ENCODE results near the gene METTL8.

METTL8 gene

GRCh38 chr2:171406044-171406443 is 27.7 kb downstream of the METTL8 start:
- POLR2A ChIA-PET: no interaction called here
- TF ChIP-seq, protein P1, sequence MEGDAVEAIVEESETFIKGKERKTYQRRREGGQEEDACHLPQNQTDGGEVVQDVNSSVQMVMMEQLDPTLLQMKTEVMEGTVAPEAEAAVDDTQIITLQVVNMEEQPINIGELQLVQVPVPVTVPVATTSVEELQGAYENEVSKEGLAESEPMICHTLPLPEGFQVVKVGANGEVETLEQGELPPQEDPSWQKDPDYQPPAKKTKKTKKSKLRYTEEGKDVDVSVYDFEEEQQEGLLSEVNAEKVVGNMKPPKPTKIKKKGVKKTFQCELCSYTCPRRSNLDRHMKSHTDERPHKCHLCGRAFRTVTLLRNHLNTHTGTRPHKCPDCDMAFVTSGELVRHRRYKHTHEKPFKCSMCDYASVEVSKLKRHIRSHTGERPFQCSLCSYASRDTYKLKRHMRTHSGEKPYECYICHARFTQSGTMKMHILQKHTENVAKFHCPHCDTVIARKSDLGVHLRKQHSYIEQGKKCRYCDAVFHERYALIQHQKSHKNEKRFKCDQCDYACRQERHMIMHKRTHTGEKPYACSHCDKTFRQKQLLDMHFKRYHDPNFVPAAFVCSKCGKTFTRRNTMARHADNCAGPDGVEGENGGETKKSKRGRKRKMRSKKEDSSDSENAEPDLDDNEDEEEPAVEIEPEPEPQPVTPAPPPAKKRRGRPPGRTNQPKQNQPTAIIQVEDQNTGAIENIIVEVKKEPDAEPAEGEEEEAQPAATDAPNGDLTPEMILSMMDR (IDR thresholded peaks at IDR 0.05; ENCODE audit: insufficient read depth, low read length, missing control alignments): no peak
- DNase-seq (ENCODE audit: low read depth, low spot score): no peak
- no peak overlapping the region for H3K4me3 ChIP-seq (ENCODE audit: low read depth, low read length)
- CTCF ChIA-PET: interaction anchor here (0.6 to 3.6 kb wide), 3 partner anchors 10 to 320 kb away, joined by 3 to 16 read pairs (median 4); no protein-coding TSS in a partner anchor

DNA sequence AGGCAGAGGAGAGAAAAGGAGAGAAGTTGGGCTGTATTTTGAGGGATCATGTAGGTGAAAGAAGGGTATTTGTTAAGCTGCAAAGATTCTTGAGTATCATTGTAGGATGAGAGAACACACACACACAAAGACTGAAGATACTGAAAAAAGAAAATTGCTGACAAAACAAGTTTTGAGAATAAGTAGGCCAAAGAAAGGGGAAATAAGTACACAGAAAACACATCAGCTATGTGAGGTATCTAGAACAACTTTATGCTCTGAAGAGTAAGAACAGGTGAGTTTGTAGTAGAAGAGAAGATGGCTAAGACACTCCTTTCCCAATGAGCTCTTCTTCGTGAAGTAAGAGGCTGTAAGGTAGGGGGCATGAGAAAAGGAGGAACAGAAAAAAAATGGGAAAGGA is 28.2 kb downstream of the METTL8 start:
- no peak overlapping the region for H3K4me3 ChIP-seq (ENCODE audit: low read depth, low read length)
- no peak for DNase-seq (ENCODE audit: low read depth, low spot score)
- ChIA-PET CTCF (interaction anchor here (0.6 to 3.6 kb wide), 3 partner anchors 11 to 320 kb away, joined by 3 to 16 read pairs (median 4); no protein-coding TSS in a partner anchor), POLR2A (no interaction called here)
- TF ChIP-seq, protein P1 (IDR thresholded peaks at IDR 0.05; ENCODE audit: insufficient read depth, low read length, missing control alignments): no peak

DNA sequence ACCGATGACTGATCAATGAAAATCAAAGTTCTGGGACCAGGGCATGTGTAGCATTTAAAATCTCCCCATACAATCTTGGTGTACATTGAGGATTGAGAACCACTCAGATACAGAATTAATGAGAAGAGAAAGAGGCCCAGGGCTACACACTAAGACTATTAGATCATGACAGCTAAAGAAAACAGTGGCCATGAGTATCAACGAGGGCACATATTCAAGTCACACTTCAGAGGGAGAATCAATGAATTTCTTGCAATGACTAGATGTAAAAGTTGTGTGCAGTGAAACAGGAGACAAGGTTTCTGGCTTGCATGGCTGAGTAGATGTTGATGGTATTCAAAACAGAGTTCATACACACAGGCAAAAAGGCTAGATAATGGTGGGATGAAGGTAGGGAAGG is 29.1 kb downstream of the METTL8 start:
- ChIA-PET POLR2A (no interaction called here), CTCF (no interaction called here)
- no peak for DNase-seq (ENCODE audit: low read depth, low spot score)
- TF ChIP-seq, protein P1 (IDR thresholded peaks at IDR 0.05; ENCODE audit: insufficient read depth, low read length, missing control alignments): no peak
- no peak overlapping the region for H3K4me3 ChIP-seq (ENCODE audit: low read depth, low read length)

- ChIA-PET POLR2A (no interaction called here), CTCF (no interaction called here)
- no peak overlapping the region for H3K4me3 ChIP-seq (ENCODE audit: low read depth, low read length)
- TF ChIP-seq, protein P1 (IDR thresholded peaks at IDR 0.05; ENCODE audit: insufficient read depth, low read length, missing control alignments): no peak
- no peak for DNase-seq (ENCODE audit: low read depth, low spot score)
These were observed 29.5 kb downstream of the METTL8 start for GRCh38 chr2:171404261-171404660.

DNA sequence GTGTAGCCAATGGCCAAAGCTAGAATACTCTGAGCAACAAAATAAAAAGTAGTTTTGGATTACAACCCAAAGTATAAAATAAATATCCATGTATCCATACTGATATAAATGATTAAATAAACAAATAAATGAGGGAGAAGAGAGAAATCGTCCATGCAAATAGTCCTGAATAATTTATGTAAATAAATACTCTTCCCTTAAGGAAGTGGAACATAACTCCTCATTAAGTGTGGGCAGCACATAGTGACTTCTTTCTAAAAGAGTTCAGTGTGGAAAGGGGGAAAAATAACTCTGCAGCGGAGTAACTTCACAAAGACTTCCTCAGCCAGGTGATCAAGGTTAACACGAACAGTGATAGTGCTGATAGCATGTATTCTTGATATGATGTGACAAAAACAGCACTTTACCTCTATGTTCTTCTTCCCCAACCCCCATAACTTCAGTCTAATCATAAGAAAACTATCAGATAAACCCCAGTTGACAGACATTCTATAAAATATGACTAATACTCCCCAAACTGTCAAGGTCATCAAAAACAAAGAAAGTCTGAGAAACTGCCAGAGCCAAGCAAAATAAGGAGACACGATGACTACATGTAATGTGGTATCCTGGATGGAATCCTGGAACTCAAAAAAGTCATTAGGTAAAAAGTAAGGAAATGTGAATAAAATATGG is 30.7 kb downstream of the METTL8 start:
- CTCF ChIA-PET: interaction anchor here (6.7 kb wide), 1 partner anchor 13 kb away, joined by 30 read pairs; no protein-coding TSS in a partner anchor
- no peak overlapping the region for H3K4me3 ChIP-seq (ENCODE audit: low read depth, low read length)
- DNase-seq (ENCODE audit: low read depth, low spot score): no peak
- TF ChIP-seq, protein P1 (IDR thresholded peaks at IDR 0.05; ENCODE audit: insufficient read depth, low read length, missing control alignments): no peak
- POLR2A ChIA-PET: no interaction called here

GRCh38 chr2:171401947-171402346 is 31.8 kb downstream of the METTL8 start:
- H3K4me3 ChIP-seq (ENCODE audit: low read depth, low read length): no peak overlapping the region
- TF ChIP-seq, protein P1 (IDR thresholded peaks at IDR 0.05; ENCODE audit: insufficient read depth, low read length, missing control alignments): no peak
- DNase-seq (ENCODE audit: low read depth, low spot score): no peak
- ChIA-PET POLR2A (no interaction called here), CTCF (interaction anchor here (1.3 to 6.7 kb wide), 2 partner anchors 14 to 54 kb away, joined by 3 to 30 read pairs; no protein-coding TSS in a partner anchor)
